GM23338 (cell line): ENCODE data around the gene PHYHIPL. TPM values are rescaled to one million over a fixed set of nuclear protein-coding genes. Genes with fewer than 3 reads are reported as not detected.

Experiments used
- ATAC-seq: fragments of 200-7000 bp; cut with Tn5 transposase; 3 replicates; pipeline ENCODE4 v1.9.1; 2020
- DNase-seq: peaks from one replicate; pipeline ENCODE4 v3.0.0-alpha.2; 2015; ENCODE audit warnings: low spot score
- H2AFZ ChIP-seq: fragments of 200-600 bp; sonication (generic); 2 replicates; pipeline ENCODE4 v1.8.0; 2016; ENCODE audit warnings: antibody characterized with exemption, mild to moderate bottlenecking, moderate library complexity
- H3F3A ChIP-seq: fragments of 200-600 bp; sonication (generic); replicated peaks from 2 replicates; pipeline ENCODE4 v1.8.0; 2017; ENCODE audit warnings: antibody characterized with exemption, mixed run types, low read depth
- H3K27ac ChIP-seq: fragments of 200-600 bp; sonication (generic); 2 replicates; pipeline ENCODE4 v1.6.1; 2016; ENCODE audit warnings: low read depth
- H3K27me3 ChIP-seq: fragments of 200-600 bp; sonication (generic); 2 replicates; pipeline ENCODE4 v1.8.0; 2016; ENCODE audit warnings: mild to moderate bottlenecking, mixed run types, moderate library complexity; ENCODE audit not compliant: insufficient read depth
- H3K36me3 ChIP-seq: fragments of 200-600 bp; sonication (generic); 2 replicates; pipeline ENCODE4 v1.8.0; 2016; ENCODE audit warnings: mild to moderate bottlenecking; ENCODE audit not compliant: insufficient read depth
- H3K4me1 ChIP-seq: fragments of 200-600 bp; sonication (generic); 2 replicates; pipeline ENCODE4 v1.8.0; 2016; ENCODE audit warnings: mild to moderate bottlenecking, moderate library complexity; ENCODE audit not compliant: insufficient read depth
- H3K4me2 ChIP-seq: fragments of 200-600 bp; sonication (generic); 2 replicates; pipeline ENCODE4 v1.7.1; 2017; ENCODE audit warnings: mixed run types
- H3K4me3 ChIP-seq: fragments of 200-600 bp; sonication (generic); 2 replicates; pipeline ENCODE4 v1.6.1; 2016; ENCODE audit warnings: mixed run types
- H3K79me2 ChIP-seq: fragments of 200-600 bp; sonication (generic); replicated peaks from 2 replicates; pipeline ENCODE4 v1.8.0; 2017; ENCODE audit warnings: mild to moderate bottlenecking; ENCODE audit not compliant: insufficient read depth
- H3K9me2 ChIP-seq: fragments of 200-600 bp; sonication (generic); 2 replicates; pipeline ENCODE4 v1.8.0; 2017; ENCODE audit not compliant: insufficient read depth
- H4K20me1 ChIP-seq: fragments of 200-600 bp; sonication (generic); replicated peaks from 2 replicates; pipeline ENCODE4 v1.8.0; 2017; ENCODE audit warnings: mild to moderate bottlenecking; ENCODE audit not compliant: insufficient read depth
- H3K27ac Mint-ChIP-seq: 2 replicates; pipeline ENCODE4 v1.8.0; 2020; ENCODE audit warnings: inconsistent platforms, mild to moderate bottlenecking, moderate library complexity, mixed read lengths
- H3K27me3 Mint-ChIP-seq: 3 replicates; pipeline ENCODE4 v1.8.0; 2022; ENCODE audit warnings: low read depth, mild to moderate bottlenecking, moderate library complexity, mixed read lengths, inconsistent platforms; ENCODE audit not compliant: insufficient read depth, poor library complexity
- H3K36me3 Mint-ChIP-seq: 3 replicates; pipeline ENCODE4 v1.8.0; 2021; ENCODE audit warnings: low read depth, mild to moderate bottlenecking, inconsistent platforms, moderate library complexity, mixed read lengths
- H3K4me1 Mint-ChIP-seq: 3 replicates; pipeline ENCODE4 v1.8.0; 2020; ENCODE audit warnings: mild to moderate bottlenecking, inconsistent platforms, mixed read lengths
- H3K4me3 Mint-ChIP-seq: 3 replicates; pipeline ENCODE4 v1.8.0; 2021; ENCODE audit warnings: moderate library complexity, mild to moderate bottlenecking, inconsistent platforms, mixed read lengths
- H3K9me3 Mint-ChIP-seq: 3 replicates; pipeline ENCODE4 v1.8.0; 2020; ENCODE audit warnings: moderate library complexity, mild to moderate bottlenecking, inconsistent platforms, mixed read lengths
- CREB1 ChIP-seq: fragments of 250-450 bp; sonication (Bioruptor Pico); IDR thresholded peaks from 2 replicates; pipeline ENCODE4 v1.5.0; 2020; ENCODE audit warnings: low read depth, mild to moderate bottlenecking, moderate library complexity
- EZH2phosphoT487 ChIP-seq: fragments of 200-600 bp; sonication (generic); IDR thresholded peaks from one replicate; pipeline ENCODE4 v1.8.1; 2018; ENCODE audit warnings: antibody characterized with exemption; ENCODE audit not compliant: unreplicated experiment
- JUNB ChIP-seq: IDR thresholded peaks from one replicate; pipeline ENCODE4 v1.6.1; 2016; ENCODE audit warnings: antibody characterized with exemption; ENCODE audit not compliant: unreplicated experiment
- NANOG ChIP-seq: IDR thresholded peaks from 2 replicates; pipeline ENCODE4 v1.6.1; 2016; ENCODE audit warnings: antibody characterized with exemption, borderline replicate concordance
- POLR2AphosphoS5 ChIP-seq: IDR thresholded peaks from 2 replicates; pipeline ENCODE4 v1.6.1; 2016; ENCODE audit warnings: antibody characterized with exemption, low read depth
- STAT1 ChIP-seq: IDR thresholded peaks from one replicate; pipeline ENCODE4 v1.6.1; 2016; ENCODE audit warnings: antibody characterized with exemption; ENCODE audit not compliant: unreplicated experiment
- ZNF114 ChIP-seq: fragments of 250-450 bp; sonication (Bioruptor Pico); IDR thresholded peaks from 2 replicates; pipeline ENCODE4 v1.5.0; 2020; ENCODE audit warnings: mild to moderate bottlenecking, moderate library complexity
- polyA plus RNA-seq: library from polyadenylated mRNA; unstranded; fragments of >200 nt; fragmentation: Nextera tagmentation; extraction: Ambion mirVana; gene quantifications from 2 replicates; pipeline ENCODE4 v1.2.1, GENCODE V29; 2016
- total RNA-seq: library from RNA; depleted of rRNA; stranded (reverse); fragments of >200 nt; shearing (Covaris generic); gene quantifications from 2 replicates; pipeline ENCODE4 v1.2.3, GENCODE V29; 2014
- TF ChIP-seq, protein P1 (sequence below): fragments of 250-450 bp; sonication (Bioruptor Pico); IDR thresholded peaks from 2 replicates; pipeline ENCODE4 v1.5.0; 2020; ENCODE audit warnings: mild to moderate bottlenecking, moderate library complexity
- TF ChIP-seq, protein P2 (sequence below): IDR thresholded peaks from one replicate; pipeline ENCODE4 v1.6.1; 2018; ENCODE audit warnings: antibody characterized with exemption; ENCODE audit not compliant: unreplicated experiment

PHYHIPL gene
- total and polyA plus RNA-seq, 2 experiments from 2014 or later, result 0.24 to 0.27 TPM

DNA sequence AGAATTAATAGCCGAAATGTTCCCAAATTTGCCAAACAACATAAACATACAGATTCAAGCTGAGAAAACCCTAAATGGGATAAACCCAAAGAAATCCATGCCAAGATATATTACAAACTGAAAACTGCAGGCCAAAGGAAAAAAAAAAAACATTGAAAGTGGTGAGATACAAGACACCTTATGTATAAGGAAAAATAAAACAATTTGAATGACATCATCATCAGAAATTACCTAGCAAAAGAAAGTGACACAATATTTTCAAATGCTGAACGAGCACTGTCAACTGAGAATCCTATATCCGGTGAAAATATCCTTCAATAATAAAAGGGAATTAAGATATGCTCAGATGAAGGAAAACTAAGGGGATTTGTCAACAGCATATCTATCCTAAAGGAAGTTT lies 66.5 kb downstream of the PHYHIPL start:
- Histone ChIP-seq H3K27ac (no peak overlapping the region), H3K36me3 (no peaks in the 10 kb centered on the region), H3K9me2 (no peaks in the 10 kb centered on the region), H3K4me1 (no peaks in the 10 kb centered on the region), H3K4me3 (no peak overlapping the region), H2AFZ (no peak overlapping the region), H3K27me3 (no peaks in the 10 kb centered on the region), H3K79me2 (no peaks in the 10 kb centered on the region), H4K20me1 (no peaks in the 10 kb centered on the region), H3F3A (no peaks in the 10 kb centered on the region), H3K4me2 (no peak overlapping the region)
- ATAC-seq (no peak), DNase-seq (no peak)
- Mint-ChIP-seq H3K27me3 (no peaks in the 10 kb centered on the region), H3K9me3 (peaks cover 4% of the 10 kb centered on the region; the same call in 1 of the 3 replicates), H3K4me3 (no peak overlapping the region), H3K36me3 (0 out of 3 replicates have a peak, but pooled peaks cover 3% of the 10 kb centered on the region), H3K27ac (no peak overlapping the region), H3K4me1 (peaks cover 5% of the 10 kb centered on the region; the same call in 1 of the 3 replicates)
- TF ChIP-seq NANOG, result no peak
- TF ChIP-seq CREB1 (CRISPR knock-in tag), result no peak
- TF ChIP-seq EZH2phosphoT487, result no peak
- TF ChIP-seq, protein P1, sequence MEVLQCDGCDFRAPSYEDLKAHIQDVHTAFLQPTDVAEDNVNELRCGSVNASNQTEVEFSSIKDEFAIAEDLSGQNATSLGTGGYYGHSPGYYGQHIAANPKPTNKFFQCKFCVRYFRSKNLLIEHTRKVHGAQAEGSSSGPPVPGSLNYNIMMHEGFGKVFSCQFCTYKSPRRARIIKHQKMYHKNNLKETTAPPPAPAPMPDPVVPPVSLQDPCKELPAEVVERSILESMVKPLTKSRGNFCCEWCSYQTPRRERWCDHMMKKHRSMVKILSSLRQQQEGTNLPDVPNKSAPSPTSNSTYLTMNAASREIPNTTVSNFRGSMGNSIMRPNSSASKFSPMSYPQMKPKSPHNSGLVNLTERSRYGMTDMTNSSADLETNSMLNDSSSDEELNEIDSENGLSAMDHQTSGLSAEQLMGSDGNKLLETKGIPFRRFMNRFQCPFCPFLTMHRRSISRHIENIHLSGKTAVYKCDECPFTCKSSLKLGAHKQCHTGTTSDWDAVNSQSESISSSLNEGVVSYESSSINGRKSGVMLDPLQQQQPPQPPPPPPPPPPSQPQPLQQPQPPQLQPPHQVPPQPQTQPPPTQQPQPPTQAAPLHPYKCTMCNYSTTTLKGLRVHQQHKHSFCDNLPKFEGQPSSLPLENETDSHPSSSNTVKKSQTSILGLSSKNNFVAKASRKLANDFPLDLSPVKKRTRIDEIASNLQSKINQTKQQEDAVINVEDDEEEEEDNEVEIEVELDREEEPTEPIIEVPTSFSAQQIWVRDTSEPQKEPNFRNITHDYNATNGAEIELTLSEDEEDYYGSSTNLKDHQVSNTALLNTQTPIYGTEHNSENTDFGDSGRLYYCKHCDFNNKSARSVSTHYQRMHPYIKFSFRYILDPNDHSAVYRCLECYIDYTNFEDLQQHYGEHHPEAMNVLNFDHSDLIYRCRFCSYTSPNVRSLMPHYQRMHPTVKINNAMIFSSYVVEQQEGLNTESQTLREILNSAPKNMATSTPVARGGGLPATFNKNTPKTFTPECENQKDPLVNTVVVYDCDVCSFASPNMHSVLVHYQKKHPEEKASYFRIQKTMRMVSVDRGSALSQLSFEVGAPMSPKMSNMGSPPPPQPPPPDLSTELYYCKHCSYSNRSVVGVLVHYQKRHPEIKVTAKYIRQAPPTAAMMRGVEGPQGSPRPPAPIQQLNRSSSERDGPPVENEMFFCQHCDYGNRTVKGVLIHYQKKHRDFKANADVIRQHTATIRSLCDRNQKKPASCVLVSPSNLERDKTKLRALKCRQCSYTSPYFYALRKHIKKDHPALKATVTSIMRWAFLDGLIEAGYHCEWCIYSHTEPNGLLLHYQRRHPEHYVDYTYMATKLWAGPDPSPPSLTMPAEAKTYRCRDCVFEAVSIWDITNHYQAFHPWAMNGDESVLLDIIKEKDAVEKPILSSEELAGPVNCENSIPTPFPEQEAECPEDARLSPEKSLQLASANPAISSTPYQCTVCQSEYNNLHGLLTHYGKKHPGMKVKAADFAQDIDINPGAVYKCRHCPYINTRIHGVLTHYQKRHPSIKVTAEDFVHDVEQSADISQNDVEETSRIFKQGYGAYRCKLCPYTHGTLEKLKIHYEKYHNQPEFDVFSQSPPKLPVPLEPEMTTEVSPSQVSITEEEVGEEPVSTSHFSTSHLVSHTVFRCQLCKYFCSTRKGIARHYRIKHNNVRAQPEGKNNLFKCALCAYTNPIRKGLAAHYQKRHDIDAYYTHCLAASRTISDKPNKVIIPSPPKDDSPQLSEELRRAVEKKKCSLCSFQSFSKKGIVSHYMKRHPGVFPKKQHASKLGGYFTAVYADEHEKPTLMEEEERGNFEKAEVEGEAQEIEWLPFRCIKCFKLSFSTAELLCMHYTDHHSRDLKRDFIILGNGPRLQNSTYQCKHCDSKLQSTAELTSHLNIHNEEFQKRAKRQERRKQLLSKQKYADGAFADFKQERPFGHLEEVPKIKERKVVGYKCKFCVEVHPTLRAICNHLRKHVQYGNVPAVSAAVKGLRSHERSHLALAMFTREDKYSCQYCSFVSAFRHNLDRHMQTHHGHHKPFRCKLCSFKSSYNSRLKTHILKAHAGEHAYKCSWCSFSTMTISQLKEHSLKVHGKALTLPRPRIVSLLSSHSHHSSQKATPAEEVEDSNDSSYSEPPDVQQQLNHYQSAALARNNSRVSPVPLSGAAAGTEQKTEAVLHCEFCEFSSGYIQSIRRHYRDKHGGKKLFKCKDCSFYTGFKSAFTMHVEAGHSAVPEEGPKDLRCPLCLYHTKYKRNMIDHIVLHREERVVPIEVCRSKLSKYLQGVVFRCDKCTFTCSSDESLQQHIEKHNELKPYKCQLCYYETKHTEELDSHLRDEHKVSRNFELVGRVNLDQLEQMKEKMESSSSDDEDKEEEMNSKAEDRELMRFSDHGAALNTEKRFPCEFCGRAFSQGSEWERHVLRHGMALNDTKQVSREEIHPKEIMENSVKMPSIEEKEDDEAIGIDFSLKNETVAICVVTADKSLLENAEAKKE, result no peak
- TF ChIP-seq POLR2AphosphoS5, result no peak
- TF ChIP-seq STAT1, result no peak
- no peak for TF ChIP-seq ZNF114 (CRISPR knock-in tag)
- TF ChIP-seq JUNB, result no peak
- TF ChIP-seq, protein P2, sequence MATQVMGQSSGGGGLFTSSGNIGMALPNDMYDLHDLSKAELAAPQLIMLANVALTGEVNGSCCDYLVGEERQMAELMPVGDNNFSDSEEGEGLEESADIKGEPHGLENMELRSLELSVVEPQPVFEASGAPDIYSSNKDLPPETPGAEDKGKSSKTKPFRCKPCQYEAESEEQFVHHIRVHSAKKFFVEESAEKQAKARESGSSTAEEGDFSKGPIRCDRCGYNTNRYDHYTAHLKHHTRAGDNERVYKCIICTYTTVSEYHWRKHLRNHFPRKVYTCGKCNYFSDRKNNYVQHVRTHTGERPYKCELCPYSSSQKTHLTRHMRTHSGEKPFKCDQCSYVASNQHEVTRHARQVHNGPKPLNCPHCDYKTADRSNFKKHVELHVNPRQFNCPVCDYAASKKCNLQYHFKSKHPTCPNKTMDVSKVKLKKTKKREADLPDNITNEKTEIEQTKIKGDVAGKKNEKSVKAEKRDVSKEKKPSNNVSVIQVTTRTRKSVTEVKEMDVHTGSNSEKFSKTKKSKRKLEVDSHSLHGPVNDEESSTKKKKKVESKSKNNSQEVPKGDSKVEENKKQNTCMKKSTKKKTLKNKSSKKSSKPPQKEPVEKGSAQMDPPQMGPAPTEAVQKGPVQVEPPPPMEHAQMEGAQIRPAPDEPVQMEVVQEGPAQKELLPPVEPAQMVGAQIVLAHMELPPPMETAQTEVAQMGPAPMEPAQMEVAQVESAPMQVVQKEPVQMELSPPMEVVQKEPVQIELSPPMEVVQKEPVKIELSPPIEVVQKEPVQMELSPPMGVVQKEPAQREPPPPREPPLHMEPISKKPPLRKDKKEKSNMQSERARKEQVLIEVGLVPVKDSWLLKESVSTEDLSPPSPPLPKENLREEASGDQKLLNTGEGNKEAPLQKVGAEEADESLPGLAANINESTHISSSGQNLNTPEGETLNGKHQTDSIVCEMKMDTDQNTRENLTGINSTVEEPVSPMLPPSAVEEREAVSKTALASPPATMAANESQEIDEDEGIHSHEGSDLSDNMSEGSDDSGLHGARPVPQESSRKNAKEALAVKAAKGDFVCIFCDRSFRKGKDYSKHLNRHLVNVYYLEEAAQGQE, result no peak
